Fibroblast of lung (primary cell): ENCODE measurements around the gene CREB5. TPM values are rescaled to one million over a fixed set of nuclear protein-coding genes. Genes with fewer than 3 reads are reported as not detected.

ENCODE experiments used
- DNase-seq, 2 donors: peaks; one replicate each; pipeline versions ENCODE4 v3.0.0 to v3.0.0-alpha.2; 2010; ENCODE audit warnings: low read depth in 2 of 2
- H2AFZ ChIP-seq: 2 replicates; pipeline ENCODE4 v1.5.1; 2012; ENCODE audit warnings: low read length, control low read depth, inconsistent platforms
- H3K27ac ChIP-seq: 2 replicates; pipeline ENCODE4 v1.5.1; 2011; ENCODE audit warnings: low read length, control low read depth; ENCODE audit not compliant: insufficient read depth
- H3K27me3 ChIP-seq: 2 replicates; pipeline ENCODE4 v1.5.1; 2011; ENCODE audit warnings: mild to moderate bottlenecking, low read length; ENCODE audit not compliant: control insufficient read depth, insufficient read depth
- H3K36me3 ChIP-seq: 2 replicates; pipeline ENCODE4 v1.5.1; 2011; ENCODE audit warnings: low read length; ENCODE audit not compliant: control insufficient read depth, insufficient read depth
- H3K4me1 ChIP-seq: 2 replicates; pipeline ENCODE4 v1.5.1; 2011; ENCODE audit warnings: low read length; ENCODE audit not compliant: control insufficient read depth, insufficient read depth; ENCODE audit errors: extremely low read depth
- H3K4me2 ChIP-seq: 2 replicates; pipeline ENCODE4 v1.5.1; 2011; ENCODE audit warnings: low read length, control low read depth; ENCODE audit not compliant: insufficient read depth; ENCODE audit errors: extremely low read depth
- H3K4me3 ChIP-seq, 4 experiments: fragments of 200-600 bp in 1 of 4; sonication (generic) in 1 of 4; replicated peaks in 1 of 4; 2 replicates each; pipeline ENCODE4 v1.5.1; 2011 to 2016; ENCODE audit warnings: low read length in 4 of 4, low read depth in 3 of 4, mild to moderate bottlenecking in 3 of 4, control low read depth in 2 of 4, inconsistent platforms in 1 of 4, mixed read lengths in 1 of 4; ENCODE audit not compliant: insufficient read depth in 1 of 4; ENCODE audit errors: control extremely low read depth in 1 of 4
- H3K79me2 ChIP-seq: 2 replicates; pipeline ENCODE4 v1.5.1; 2012; ENCODE audit warnings: mild to moderate bottlenecking, low read length, inconsistent platforms; ENCODE audit not compliant: control insufficient read depth, insufficient read depth
- H3K9ac ChIP-seq: 2 replicates; pipeline ENCODE4 v1.5.1; 2011; ENCODE audit warnings: mild to moderate bottlenecking, low read length, control low read depth; ENCODE audit not compliant: insufficient read depth
- H3K9me3 ChIP-seq: 2 replicates; pipeline ENCODE4 v1.5.1; 2012; ENCODE audit warnings: low read depth, low read length; ENCODE audit not compliant: control insufficient read depth, insufficient read depth
- H4K20me1 ChIP-seq: 2 replicates; pipeline ENCODE4 v1.5.1; 2011; ENCODE audit warnings: low read length; ENCODE audit not compliant: control insufficient read depth, insufficient read depth; ENCODE audit errors: extremely low read depth
- CTCF ChIP-seq, 2 donors: IDR thresholded peaks in 1 of 2; conservative IDR thresholded peaks in 1 of 2; 1 replicate in 1 of 2; 2 replicates in 1 of 2; pipeline ENCODE4 v1.5.1; 2011 to 2012; ENCODE audit warnings: low read length in 2 of 2, control low read depth in 1 of 2, inconsistent platforms in 1 of 2, low read depth in 1 of 2, mild to moderate bottlenecking in 1 of 2
- EZH2 ChIP-seq: IDR thresholded peaks from 2 replicates; pipeline ENCODE4 v1.5.1; 2012; ENCODE audit warnings: low read length, control low read depth, mild to moderate bottlenecking; ENCODE audit errors: missing control alignments
- polyA plus RNA-seq, 2 donors: library from polyadenylated mRNA; depleted of rRNA in 1 of 2; stranded (reverse) in 1 of 2; unstranded in 1 of 2; fragments of >200 nt; gene quantifications; 2 replicates each; pipeline ENCODE4 v1.2.1, GENCODE V29; 2011 to 2012; ENCODE audit warnings: missing spikeins in 1 of 2
- total RNA-seq: library from RNA; depleted of rRNA; stranded (reverse); fragments of >200 nt; gene quantifications from 2 replicates; pipeline ENCODE4 v1.2.1, GENCODE V29; 2014

Gene CREB5
- total and polyA plus RNA-seq, 2 donors (not counting 1 experiment from before 2014, with no cell fraction given) = 8.2 to 28.4 TPM

GRCh38 chr7:28707291-28707690 is 295.0 kb downstream of the CREB5 start:
- TF ChIP-seq EZH2 (no peak), CTCF (conservative IDR thresholded peaks at IDR 0.05 in 1 of 2, IDR thresholded peaks at IDR 0.05 in 1 of 2; ENCODE audit: low read depth in 1 of 2, low read length in 2 of 2) (no peak)
- Histone ChIP-seq H3K9me3 (no peaks in the 10 kb centered on the region), H2AFZ (no peak overlapping the region), H3K4me1 (peaks cover 3% of the 10 kb centered on the region), H3K4me2 (no peak overlapping the region), H3K4me3 (no peak overlapping the region), H3K79me2 (no peaks in the 10 kb centered on the region), H3K27ac (no peak overlapping the region), H4K20me1 (no peaks in the 10 kb centered on the region), H3K36me3 (no peaks in the 10 kb centered on the region), H3K27me3 (no peaks in the 10 kb centered on the region), H3K9ac (no peak overlapping the region)
- no peak for DNase-seq

GRCh38 chr7:28708033-28708951 is 296.0 kb downstream of the CREB5 start:
- peak overlapping the region in 2 of 4 experiments; percentile 0 to 20 for H3K4me3 ChIP-seq
- peaks cover 3% of the 10 kb centered on the region for H3K4me1 ChIP-seq
- no peaks in the 10 kb centered on the region for H3K36me3 ChIP-seq
- H3K27ac ChIP-seq = no peak overlapping the region
- H4K20me1 ChIP-seq = no peaks in the 10 kb centered on the region
- H3K9ac ChIP-seq = no peak overlapping the region
- H3K4me2 ChIP-seq = no peak overlapping the region
- H2AFZ ChIP-seq = no peak overlapping the region
- H3K27me3 ChIP-seq = no peaks in the 10 kb centered on the region
- TF ChIP-seq EZH2 (no peak), CTCF (conservative IDR thresholded peaks at IDR 0.05 in 1 of 2, IDR thresholded peaks at IDR 0.05 in 1 of 2; ENCODE audit: low read depth in 1 of 2, low read length in 2 of 2) (no peak)
- peak; percentile 51 to 88 for DNase-seq
- no peaks in the 10 kb centered on the region for H3K79me2 ChIP-seq
- no peaks in the 10 kb centered on the region for H3K9me3 ChIP-seq

GRCh38 chr7:28709748-28710147 is 297.4 kb downstream of the CREB5 start:
- H3K9me3 ChIP-seq = no peaks in the 10 kb centered on the region
- H3K36me3 ChIP-seq = no peaks in the 10 kb centered on the region
- no peak overlapping the region for H2AFZ ChIP-seq
- no peak overlapping the region for H3K4me2 ChIP-seq
- peaks cover 3% of the 10 kb centered on the region for H3K4me1 ChIP-seq
- H4K20me1 ChIP-seq = no peaks in the 10 kb centered on the region
- no peak for DNase-seq
- no peak overlapping the region for H3K27ac ChIP-seq
- TF ChIP-seq CTCF (conservative IDR thresholded peaks at IDR 0.05 in 1 of 2, IDR thresholded peaks at IDR 0.05 in 1 of 2; ENCODE audit: low read depth in 1 of 2, low read length in 2 of 2) (no peak), EZH2 (no peak)
- no peaks in the 10 kb centered on the region for H3K79me2 ChIP-seq
- H3K9ac ChIP-seq = no peak overlapping the region
- H3K27me3 ChIP-seq = no peaks in the 10 kb centered on the region
- no peak overlapping the region for H3K4me3 ChIP-seq
